ENCODE data around the gene DRAP1.
A peak's percentile ranks its signal among the peaks of the same experiment; 100 is the strongest.
"Not testable (repeated sequence)": the region's sequence is repeated elsewhere in the genome, so short reads cannot be mapped to it uniquely, and the experiment has no call there.

DRAP1 gene

GRCh38 chr11:65886826-65887722 is 32.2 kb upstream of the DRAP1 start:
- DNase-seq, result no peak

GRCh38 chr11:65887723-65888162 is 31.5 kb upstream of the DRAP1 start:
- DNase-seq, result no peak

GRCh38 chr11:65888163-65888814 is 30.9 kb upstream of the DRAP1 start, which contains the start of gene FIBP:
TSS of gene FIBP (minus strand) at chr11:65888471. CDS start at chr11:65888418, 53 bp downstream.
- peak; percentile 70 for DNase-seq

GRCh38 chr11:65890324-65891218 is 28.7 kb upstream of the DRAP1 start, which contains the start of gene CCDC85B:
TSS of gene CCDC85B (plus strand) at chr11:65890673. CDS start at chr11:65890784, 111 bp downstream.
- DNase-seq, result peak; percentile 88

DNA sequence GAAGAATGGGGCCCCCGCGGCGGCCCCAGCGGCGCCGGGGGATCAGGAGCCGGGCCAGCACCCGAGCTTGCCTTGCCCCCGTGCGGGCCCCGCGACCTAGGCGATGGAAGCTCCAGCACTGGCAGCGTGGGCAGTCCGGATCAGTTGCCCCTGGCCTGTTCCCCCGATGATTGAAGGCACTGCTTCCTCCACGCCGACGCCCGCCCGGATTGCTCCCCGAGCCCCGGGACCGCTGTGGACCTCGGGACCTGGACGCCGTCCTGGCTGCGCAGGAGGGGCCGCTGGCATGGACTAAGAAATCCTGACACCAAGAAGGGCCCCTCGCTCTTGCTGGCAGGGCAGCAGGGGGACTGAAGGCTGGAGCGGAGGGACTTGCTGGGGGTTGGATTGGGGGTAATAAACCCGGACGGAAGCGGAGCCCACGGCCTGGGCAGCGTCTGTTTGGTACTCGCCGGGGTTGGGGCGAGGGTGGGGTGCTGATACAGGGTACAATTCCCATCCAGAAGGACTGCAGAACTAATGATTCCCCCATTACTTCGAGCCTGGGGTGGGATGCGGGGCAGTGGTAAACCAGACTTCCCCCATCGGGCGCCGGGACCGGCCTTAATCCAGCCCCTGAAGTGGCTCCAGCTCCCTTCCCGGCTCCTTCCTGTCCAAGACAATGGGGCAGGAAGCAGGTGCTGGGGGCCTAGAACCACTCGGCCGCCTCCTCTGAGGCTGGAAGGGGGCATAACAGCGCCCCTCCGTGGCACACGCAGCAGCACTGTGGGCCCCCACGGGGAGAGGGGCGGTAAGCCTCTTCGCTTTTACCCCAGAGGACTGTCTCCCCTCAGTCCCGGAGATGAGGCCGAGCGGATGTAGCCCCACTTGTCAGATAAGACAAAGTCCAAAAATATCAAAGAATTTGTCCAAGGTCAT is 27.7 kb upstream of the DRAP1 start:
- DNase-seq, result no peak

GRCh38 chr11:65892137-65892540 is 27.1 kb upstream of the DRAP1 start:
- DNase-seq, result not testable (repeated sequence)

GRCh38 chr11:65892661-65893317 is 26.4 kb upstream of the DRAP1 start:
- DNase-seq, result no peak

DNA sequence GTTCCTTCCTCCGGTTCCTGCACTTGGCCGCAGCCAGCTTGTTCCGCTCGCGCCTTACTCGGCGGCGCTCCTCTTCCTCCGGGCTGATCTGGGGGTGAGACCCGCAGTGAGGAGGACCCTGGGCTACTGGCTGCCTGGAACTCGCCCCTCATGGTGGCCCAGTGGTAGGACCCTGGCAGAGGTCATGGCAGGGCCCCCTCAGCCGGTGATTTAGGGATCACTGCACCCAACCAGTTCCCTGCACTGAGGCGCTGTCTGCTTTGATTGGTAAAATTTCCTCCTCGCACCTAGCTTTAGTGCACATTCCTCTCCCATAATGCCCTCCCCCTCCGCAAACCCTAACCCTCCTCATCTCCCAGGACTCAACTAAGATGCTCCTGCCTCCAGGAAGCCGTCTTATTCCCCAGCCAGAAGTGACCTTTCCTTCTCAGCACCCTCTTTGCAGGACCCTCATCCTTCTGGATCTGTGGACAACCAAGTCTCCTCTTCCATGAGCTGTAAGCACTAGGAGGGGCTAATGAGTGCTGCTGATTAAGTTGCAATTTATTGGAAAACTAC is 25.1 kb upstream of the DRAP1 start:
- no peak for DNase-seq

DNA sequence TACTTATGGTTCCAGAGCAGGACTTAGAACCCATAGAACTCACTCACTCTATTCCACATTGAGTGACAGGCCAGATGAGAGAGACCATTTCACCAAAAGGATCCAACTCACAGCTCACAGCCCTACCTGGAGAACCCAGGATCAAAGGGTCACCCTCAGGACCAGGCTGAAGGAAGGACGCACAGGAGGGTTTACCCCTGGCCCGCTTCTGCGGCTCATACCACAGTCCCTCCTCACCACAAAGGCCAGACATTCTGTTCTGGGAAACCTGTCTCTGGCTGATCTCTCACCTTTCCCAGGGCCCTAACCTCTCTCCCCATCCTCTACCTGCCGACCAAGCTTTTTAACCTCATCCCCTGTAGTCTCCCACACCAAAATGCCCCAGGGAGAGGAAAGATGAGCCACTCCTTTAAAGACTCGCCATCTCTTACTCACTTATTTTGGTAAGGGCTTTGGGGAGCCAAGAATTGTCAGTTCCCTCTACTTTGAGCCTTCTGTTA is 23.7 kb upstream of the DRAP1 start:
- no peak for DNase-seq

- DNase-seq, result no peak
These were observed 22.9 kb upstream of the DRAP1 start for GRCh38 chr11:65896034-65896999.

GRCh38 chr11:65897020-65897471 is 22.2 kb upstream of the DRAP1 start:
- no peak for DNase-seq

GRCh38 chr11:65898656-65899355 is 20.4 kb upstream of the DRAP1 start:
- DNase-seq, result no peak

GRCh38 chr11:65899356-65900124 is 19.7 kb upstream of the DRAP1 start:
- DNase-seq, result no peak

GRCh38 chr11:65900125-65900898 is 18.9 kb upstream of the DRAP1 start, which contains the start of gene FOSL1:
TSS of gene FOSL1 (minus strand) at chr11:65900388. CDS start at chr11:65900339, 49 bp downstream.
- DNase-seq, result peak; percentile 31

- no peak for DNase-seq
These were observed 18.4 kb upstream of the DRAP1 start for GRCh38 chr11:65900899-65901180.

DNA sequence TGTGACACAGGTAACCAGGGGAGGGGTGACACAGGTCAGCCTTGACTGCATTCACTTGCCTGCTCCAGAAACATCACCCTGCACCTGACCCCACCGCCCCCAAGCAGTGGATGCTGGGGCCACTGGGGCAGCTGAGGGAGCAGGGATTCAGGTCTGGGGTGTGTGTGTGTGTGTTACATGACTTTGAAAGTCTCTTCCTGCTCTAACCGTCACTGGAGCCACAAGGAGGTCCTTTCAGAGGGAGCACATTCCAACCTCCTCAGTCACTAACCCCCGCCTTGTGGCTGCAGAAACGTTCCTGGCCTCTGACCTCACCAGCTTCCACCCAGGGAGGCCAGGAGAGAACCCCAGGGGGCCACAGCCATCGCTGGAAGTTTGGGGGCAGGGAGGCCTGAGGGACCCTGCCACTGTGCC is 16.2 kb upstream of the DRAP1 start:
- DNase-seq, result no peak

DNA sequence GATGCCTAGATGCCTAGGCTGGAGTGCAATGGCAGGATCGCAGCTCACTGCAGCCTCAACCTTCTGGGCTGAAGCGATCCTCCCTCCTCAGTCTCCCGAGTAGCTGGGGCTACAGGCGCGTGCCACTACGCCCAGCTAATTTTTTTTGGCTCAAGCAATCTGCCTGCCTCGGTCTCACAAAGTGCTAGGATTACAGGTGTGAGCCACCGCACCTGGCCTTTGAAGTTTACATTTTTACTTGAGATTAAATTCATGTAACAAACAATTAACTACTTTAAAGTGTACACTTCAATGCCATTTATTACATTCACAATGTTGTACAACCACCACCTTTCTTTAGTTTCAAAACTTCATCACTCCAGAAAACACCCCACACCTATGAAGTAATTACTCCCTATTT is 15.5 kb upstream of the DRAP1 start:
- no peak for DNase-seq

All from NCI-H1417 treated with DMSO at 0.1 percent for 48 hours (cell line).